ENCODE results near the gene FAM50A.
"Not testable (repeated sequence)": the region's sequence is repeated elsewhere in the genome, so short reads cannot be mapped to it uniquely, and the experiment has no call there.

Gene FAM50A

DNA sequence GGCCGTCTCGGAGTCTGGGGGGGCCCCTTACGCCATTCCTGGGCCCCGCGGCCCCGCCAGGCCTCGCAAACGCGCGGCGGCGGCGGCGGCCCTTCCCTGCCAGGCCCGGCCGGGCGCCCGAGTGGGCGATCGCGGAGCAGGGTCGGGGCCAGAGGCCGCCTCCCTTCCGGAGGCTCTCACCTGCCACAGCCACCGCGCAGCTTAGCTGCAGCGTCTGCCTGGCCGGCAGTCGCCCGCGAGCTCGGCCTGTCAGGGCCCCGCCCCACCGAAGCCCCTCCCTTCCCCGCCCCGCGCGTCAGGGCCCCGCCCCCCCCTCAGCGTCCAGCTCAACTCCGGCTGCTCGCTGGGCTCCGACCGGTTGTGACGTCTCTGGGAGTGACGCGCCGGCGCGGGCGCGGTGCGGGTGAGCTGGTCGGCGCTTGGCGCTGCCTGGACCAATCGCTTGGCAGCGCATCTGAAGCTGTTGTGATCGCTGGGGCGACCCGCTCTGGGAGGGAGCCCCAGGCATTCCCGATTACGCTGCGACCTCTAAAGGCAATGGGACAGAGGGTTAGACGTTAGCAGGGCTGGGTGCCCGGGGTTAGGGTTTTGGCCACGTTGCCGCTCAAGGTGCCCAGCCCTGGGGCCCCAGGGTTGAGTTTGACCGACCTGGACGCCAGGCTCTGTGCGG is 46.6 kb downstream of the FAM50A start, which contains the start of gene SLC10A3:
SLC10A3 (minus strand) TSS at position 216 of the 670 bp plus-strand sequence. CDS start 1,689 bp downstream, outside the sequence.
- 37% methylated on average over 50 of the region's 71 CpGs for WGBS (ENCODE audit: insufficient coverage)
- Histone ChIP-seq H3K4me1 (ENCODE audit: control extremely low read depth in 1 of 4, control insufficient read depth in 4 of 4, insufficient read depth in 4 of 4, low read length in 3 of 4) (peaks cover 0 to 25% (median 15%) of the 10 kb centered on the region in 4 experiments), H3K27ac (ENCODE audit: insufficient read depth in 1 of 2, low read depth in 1 of 2, low read length in 2 of 2, poor library complexity in 1 of 2, severe bottlenecking in 2 of 2) (peak within 1 kb of the TSS; percentile 72 to 88), H3K36me3 (ENCODE audit: control insufficient read depth in 4 of 4, insufficient read depth in 4 of 4, low read length in 3 of 4) (peaks cover 0 to 13% (median 0%) of the 10 kb centered on the region in 4 experiments), H3K27me3 (replicated peaks in 2 of 5; ENCODE audit: control insufficient read depth in 4 of 5, insufficient read depth in 5 of 5, low read length in 4 of 5) (peaks cover 0 to 5% (median 0%) of the 10 kb centered on the region in 5 experiments), H3K9me3 (ENCODE audit: control extremely low read depth in 1 of 5, control insufficient read depth in 4 of 5, insufficient read depth in 2 of 5, low read depth in 1 of 5, low read length in 4 of 5) (peaks cover 0 to 3% (median 0%) of the 10 kb centered on the region in 5 experiments), H3K4me3 (ENCODE audit: control insufficient read depth in 1 of 7, extremely low read depth in 1 of 7, insufficient read depth in 4 of 7, low read depth in 2 of 7, low read length in 6 of 7) (peak within 1 kb of the TSS; percentile 55 to 83 (median 68))
- peak; percentile 93 to 95 (median 95) for DNase-seq
- POLR2A ChIA-PET: interaction anchor here (0.9 to 1.5 kb wide), 6 partner anchors 10 to 93 kb away, joined by 3 to 12 read pairs (median 6); partner anchors contain the start of genes FAM3A and RPL10
- CTCF ChIA-PET: interaction anchor here (1.2 to 1.4 kb wide), 2 partner anchors 59 to 117 kb away, joined by 3 to 4 read pairs; no protein-coding TSS in a partner anchor

DNA sequence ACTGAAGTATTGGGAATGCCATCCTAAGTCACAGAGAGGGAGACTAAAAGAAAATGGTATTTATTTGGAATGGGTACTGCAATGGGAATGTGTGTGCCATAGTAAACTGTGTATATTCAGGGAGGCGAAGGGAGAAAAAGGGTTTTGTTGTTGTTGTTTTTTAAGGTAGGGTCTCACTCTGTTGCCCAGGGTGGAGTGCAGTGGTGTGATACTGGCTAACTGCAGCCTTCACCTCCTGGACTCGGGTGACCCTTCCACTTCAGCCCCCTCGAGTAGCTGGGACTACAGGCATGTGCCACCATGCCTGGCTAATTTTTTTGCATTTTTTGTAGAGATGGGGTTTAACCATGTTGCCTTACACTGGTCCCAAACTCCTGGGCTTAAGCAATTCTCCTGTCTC is 50.8 kb downstream of the FAM50A start:
- peaks cover 0 to 5% (median 0%) of the 10 kb centered on the region in 5 experiments for H3K27me3 ChIP-seq (replicated peaks in 2 of 5; ENCODE audit: control insufficient read depth in 4 of 5, insufficient read depth in 5 of 5, low read length in 4 of 5)
- H3K27ac ChIP-seq (ENCODE audit: insufficient read depth in 1 of 2, low read depth in 1 of 2, low read length in 2 of 2, poor library complexity in 1 of 2, severe bottlenecking in 2 of 2): peak overlapping the region in 1 of 2 experiments; percentile 64
- no peaks in the 10 kb centered on the region for H3K36me3 ChIP-seq (ENCODE audit: control insufficient read depth in 4 of 4, insufficient read depth in 4 of 4, low read length in 3 of 4)
- WGBS (ENCODE audit: insufficient coverage): 72% methylated on average over 3 of the region's 3 CpGs
- H3K4me3 ChIP-seq (ENCODE audit: control insufficient read depth in 1 of 7, extremely low read depth in 1 of 7, insufficient read depth in 4 of 7, low read depth in 2 of 7, low read length in 6 of 7): no peak overlapping the region
- ChIA-PET CTCF (no interaction called here), POLR2A (no interaction called here)
- no peak for DNase-seq
- H3K4me1 ChIP-seq (ENCODE audit: control extremely low read depth in 1 of 4, control insufficient read depth in 4 of 4, insufficient read depth in 4 of 4, low read length in 3 of 4): peaks cover 0 to 5% (median 3%) of the 10 kb centered on the region in 4 experiments
- H3K9me3 ChIP-seq (ENCODE audit: control extremely low read depth in 1 of 5, control insufficient read depth in 4 of 5, insufficient read depth in 2 of 5, low read depth in 1 of 5, low read length in 4 of 5): no peaks in the 10 kb centered on the region

DNA sequence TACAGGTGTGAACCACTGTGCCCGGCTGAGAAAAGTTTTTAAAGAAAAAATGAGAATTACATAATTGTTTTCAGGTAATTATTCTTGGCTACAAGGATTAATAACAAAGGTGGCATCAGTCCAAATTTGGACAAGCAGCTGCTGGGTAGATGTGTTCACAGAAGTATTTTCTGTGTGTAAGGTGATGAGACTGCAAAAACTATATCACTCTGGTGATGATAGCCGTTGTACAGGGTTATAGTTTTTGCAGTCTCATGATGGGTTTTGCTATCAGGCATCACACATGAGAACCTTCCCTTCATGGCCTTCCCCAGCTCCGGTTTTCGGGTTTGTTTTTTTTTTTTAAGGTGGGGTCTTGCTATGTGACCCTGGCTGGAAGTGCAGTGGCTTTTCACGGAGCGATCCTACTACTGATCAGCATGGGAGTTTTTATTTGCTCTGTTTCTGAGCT is 51.6 kb downstream of the FAM50A start:
- Histone ChIP-seq H3K27me3 (replicated peaks in 2 of 5; ENCODE audit: control insufficient read depth in 4 of 5, insufficient read depth in 5 of 5, low read length in 4 of 5) (peaks cover 0 to 5% (median 0%) of the 10 kb centered on the region in 5 experiments), H3K4me3 (ENCODE audit: control insufficient read depth in 1 of 7, extremely low read depth in 1 of 7, insufficient read depth in 4 of 7, low read depth in 2 of 7, low read length in 6 of 7) (no peak overlapping the region), H3K27ac (ENCODE audit: insufficient read depth in 1 of 2, low read depth in 1 of 2, low read length in 2 of 2, poor library complexity in 1 of 2, severe bottlenecking in 2 of 2) (peak overlapping the region in 1 of 2 experiments; percentile 64), H3K36me3 (ENCODE audit: control insufficient read depth in 4 of 4, insufficient read depth in 4 of 4, low read length in 3 of 4) (no peaks in the 10 kb centered on the region), H3K9me3 (ENCODE audit: control extremely low read depth in 1 of 5, control insufficient read depth in 4 of 5, insufficient read depth in 2 of 5, low read depth in 1 of 5, low read length in 4 of 5) (no peaks in the 10 kb centered on the region), H3K4me1 (ENCODE audit: control extremely low read depth in 1 of 4, control insufficient read depth in 4 of 4, insufficient read depth in 4 of 4, low read length in 3 of 4) (peaks cover 0 to 4% (median 1%) of the 10 kb centered on the region in 4 experiments)
- DNase-seq: peak; percentile 49 to 88 (median 83)
- POLR2A ChIA-PET: no interaction called here
- CTCF ChIA-PET: no interaction called here
- 51% methylated on average over 5 of the region's 6 CpGs for WGBS (ENCODE audit: insufficient coverage)

DNA sequence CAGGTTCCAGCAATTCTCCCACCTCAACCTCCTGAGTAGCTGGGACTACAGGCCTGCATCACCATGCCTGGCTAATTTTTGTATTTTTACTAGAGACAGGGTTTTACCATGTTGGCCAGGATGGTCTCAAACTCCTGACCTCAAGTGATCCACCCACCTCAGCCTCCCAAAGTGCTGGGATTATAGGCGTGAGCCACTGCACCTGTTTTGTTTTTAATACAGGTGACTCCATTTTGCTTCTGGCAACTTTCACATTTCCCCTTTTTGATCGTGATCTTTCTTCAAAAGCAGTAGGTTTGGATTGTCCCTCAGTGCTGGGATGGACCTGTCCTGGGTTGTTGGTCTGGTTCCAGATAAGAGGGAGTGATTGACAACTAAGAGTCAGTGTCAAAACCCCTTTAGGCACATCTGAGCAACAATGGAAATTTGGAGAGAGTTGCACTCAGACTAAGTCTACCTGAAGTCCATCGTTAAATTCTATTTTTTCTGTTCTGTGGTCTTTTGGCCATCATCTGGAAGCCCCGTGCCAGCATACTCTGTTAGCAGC is 52.7 kb downstream of the FAM50A start:
- 67% methylated on average over 3 of the region's 4 CpGs for WGBS (ENCODE audit: insufficient coverage)
- H3K36me3 ChIP-seq (ENCODE audit: control insufficient read depth in 4 of 4, insufficient read depth in 4 of 4, low read length in 3 of 4); CTCF ChIA-PET; H3K9me3 ChIP-seq (ENCODE audit: control extremely low read depth in 1 of 5, control insufficient read depth in 4 of 5, insufficient read depth in 2 of 5, low read depth in 1 of 5, low read length in 4 of 5); H3K27ac ChIP-seq (ENCODE audit: insufficient read depth in 1 of 2, low read depth in 1 of 2, low read length in 2 of 2, poor library complexity in 1 of 2, severe bottlenecking in 2 of 2); DNase-seq; H3K4me3 ChIP-seq (ENCODE audit: control insufficient read depth in 1 of 7, extremely low read depth in 1 of 7, insufficient read depth in 4 of 7, low read depth in 2 of 7, low read length in 6 of 7); H3K4me1 ChIP-seq (ENCODE audit: control extremely low read depth in 1 of 4, control insufficient read depth in 4 of 4, insufficient read depth in 4 of 4, low read length in 3 of 4); H3K27me3 ChIP-seq (replicated peaks in 2 of 5; ENCODE audit: control insufficient read depth in 4 of 5, insufficient read depth in 5 of 5, low read length in 4 of 5): not testable (repeated sequence)
- POLR2A ChIA-PET: interaction anchor here (0.6 kb wide), 1 partner anchor 525 kb away, joined by 4 read pairs; no protein-coding TSS in a partner anchor
